Measurements from ENCODE around the gene AIFM2.
"Not testable (repeated sequence)": the region's sequence is repeated elsewhere in the genome, so short reads cannot be mapped to it uniquely, and the experiment has no call there.

Gene AIFM2

DNA sequence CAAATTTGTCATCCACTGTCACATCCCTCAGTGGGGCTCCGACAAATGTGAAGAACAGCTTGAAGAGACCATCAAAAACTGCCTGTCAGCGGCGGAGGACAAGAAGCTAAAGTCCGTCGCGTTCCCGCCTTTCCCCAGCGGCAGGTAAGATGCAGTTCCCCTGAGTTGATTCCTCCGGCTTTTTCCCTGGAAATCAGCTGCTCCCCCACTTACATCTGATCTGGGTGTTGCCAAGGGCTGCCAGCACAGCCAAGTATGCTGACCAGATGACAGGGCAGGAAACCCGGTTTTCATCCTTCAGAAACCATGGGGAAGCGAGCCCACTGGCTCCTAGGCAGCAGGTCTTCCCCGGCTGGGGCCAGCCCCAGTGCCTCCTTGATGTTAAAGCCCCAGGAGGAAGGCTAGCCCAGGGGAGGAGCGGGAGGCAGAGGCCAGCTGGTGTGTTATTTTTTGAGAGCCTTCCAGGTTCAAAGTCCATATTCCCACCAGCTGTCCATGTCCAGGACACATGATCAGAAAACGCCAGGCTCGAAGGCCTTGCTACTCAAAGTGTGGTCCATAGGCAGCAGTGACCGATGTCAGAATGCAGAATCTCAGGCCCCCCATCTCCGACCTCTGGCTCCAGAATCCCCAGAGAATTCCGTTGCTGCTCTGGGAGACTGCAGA is 23.4 kb downstream of the AIFM2 start:
- TF ChIP-seq, protein P1, sequence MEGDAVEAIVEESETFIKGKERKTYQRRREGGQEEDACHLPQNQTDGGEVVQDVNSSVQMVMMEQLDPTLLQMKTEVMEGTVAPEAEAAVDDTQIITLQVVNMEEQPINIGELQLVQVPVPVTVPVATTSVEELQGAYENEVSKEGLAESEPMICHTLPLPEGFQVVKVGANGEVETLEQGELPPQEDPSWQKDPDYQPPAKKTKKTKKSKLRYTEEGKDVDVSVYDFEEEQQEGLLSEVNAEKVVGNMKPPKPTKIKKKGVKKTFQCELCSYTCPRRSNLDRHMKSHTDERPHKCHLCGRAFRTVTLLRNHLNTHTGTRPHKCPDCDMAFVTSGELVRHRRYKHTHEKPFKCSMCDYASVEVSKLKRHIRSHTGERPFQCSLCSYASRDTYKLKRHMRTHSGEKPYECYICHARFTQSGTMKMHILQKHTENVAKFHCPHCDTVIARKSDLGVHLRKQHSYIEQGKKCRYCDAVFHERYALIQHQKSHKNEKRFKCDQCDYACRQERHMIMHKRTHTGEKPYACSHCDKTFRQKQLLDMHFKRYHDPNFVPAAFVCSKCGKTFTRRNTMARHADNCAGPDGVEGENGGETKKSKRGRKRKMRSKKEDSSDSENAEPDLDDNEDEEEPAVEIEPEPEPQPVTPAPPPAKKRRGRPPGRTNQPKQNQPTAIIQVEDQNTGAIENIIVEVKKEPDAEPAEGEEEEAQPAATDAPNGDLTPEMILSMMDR (IDR thresholded peaks at IDR 0.05; ENCODE audit: control insufficient read depth, insufficient read depth, low read depth, low read length, missing control alignments), result no peak
- no peak for DNase-seq (ENCODE audit: low read depth)
- no peak overlapping the region for H3K4me3 ChIP-seq (ENCODE audit: control insufficient read depth, low read depth, low read length)

DNA sequence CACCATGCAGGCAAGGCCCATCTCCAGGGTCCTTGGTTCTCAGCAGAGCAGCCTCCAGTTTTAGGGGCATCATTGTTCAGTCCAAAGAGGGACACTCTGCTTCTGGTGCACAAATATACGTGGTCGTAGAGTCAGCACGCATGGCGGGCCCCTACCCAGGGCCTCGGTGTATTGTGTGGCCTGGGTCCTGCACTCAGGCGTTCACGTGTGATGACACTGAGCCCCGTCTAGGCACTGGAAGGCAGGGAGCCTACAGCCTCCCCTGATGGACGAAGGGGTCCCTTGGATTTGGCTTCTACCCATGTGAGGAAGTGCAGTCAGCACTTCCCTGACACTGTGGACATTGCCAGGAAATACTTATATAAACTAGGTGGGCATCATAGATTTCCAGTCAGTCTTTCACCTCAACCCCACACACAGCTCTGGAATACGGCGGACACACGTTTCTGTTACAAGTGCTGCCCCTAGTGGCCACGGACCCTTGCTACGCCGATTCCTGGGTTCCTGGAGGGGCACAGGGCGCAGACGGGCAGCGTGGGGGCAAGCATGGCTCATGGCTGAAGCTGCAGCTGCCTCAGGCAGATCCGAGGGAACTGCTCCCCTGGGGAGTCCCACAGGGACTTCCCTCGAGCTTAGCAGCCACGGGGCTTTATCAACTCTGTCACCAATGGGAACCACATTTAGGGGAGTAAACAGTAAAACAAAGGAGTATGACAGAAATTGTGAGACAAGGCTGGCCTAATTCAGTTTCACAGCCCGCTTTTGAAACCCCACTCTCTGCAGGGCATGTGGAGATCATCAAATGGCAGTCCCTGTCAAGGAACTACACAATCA is 25.4 kb downstream of the AIFM2 start:
- TF ChIP-seq, protein P1 (IDR thresholded peaks at IDR 0.05; ENCODE audit: control insufficient read depth, insufficient read depth, low read depth, low read length, missing control alignments), result peak; percentile 42
- no peak overlapping the region for H3K4me3 ChIP-seq (ENCODE audit: control insufficient read depth, low read depth, low read length)
- DNase-seq (ENCODE audit: low read depth), result no peak

DNA sequence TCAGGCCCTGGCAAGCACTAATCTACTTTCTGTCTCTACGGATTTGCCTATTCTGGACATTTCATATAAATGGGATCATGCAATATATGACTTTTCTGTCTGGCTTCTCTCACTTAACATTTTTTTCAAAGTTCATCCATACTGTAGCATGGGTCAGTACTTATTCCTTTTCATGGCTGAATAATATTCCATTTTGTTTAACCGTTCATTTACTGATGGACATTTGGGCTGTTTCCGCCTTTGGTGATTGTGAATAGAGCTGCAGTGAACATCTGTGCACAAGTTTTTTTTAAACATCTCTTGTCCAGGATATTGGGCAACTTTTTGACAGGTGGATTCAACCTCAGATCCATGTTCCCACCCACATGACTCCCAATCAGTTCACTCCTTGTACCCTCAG is 31.0 kb downstream of the AIFM2 start:
- DNase-seq (ENCODE audit: low read depth), result no peak
- no peak overlapping the region for H3K4me3 ChIP-seq (ENCODE audit: control insufficient read depth, low read depth, low read length)
- TF ChIP-seq, protein P1 (IDR thresholded peaks at IDR 0.05; ENCODE audit: control insufficient read depth, insufficient read depth, low read depth, low read length, missing control alignments), result no peak

DNA sequence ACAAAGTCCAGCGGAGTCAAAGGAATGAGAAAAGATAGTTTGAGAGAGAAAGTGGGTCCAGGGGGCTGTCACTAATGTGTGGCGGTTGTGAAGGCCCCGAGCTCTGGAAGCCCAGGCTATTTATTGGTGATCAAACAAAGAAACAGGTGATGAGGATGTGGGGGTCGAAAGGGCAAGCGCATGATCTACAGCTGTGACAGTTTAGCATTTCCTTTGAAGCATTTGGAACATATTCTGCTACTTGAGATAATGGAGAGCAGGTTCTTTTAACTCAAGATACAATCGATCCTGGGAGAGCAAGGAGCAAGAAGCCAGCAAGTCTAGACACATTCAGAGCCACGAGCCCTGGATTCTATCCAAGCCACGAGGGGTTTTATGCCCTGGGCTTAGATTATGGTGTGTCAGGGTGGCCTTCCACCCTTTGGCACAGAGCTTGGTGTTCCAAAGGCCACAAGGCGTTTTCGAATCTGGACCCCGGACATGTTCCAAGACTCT is 31.5 kb downstream of the AIFM2 start:
- not testable (repeated sequence) for DNase-seq (ENCODE audit: low read depth); H3K4me3 ChIP-seq (ENCODE audit: control insufficient read depth, low read depth, low read length)

DNA sequence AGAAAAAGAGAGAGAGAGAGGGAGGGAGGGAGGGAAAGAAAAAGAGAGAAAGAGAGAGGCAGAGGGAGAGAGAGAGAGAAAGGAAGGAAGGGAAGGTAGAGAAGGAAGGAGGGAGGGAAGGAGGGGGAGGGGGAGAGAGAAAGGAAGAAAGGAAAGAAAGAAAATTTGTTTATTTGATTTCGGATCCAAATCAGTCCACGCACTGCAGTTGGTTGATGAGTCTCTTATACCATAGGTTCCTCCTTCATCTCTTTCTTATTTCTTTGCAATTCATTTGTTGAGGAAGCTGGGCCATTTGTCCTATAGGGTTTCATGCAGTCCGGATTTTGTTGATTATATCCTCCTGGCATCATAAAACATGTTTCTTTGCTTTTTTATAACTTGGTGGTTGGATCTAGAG is 34.4 kb downstream of the AIFM2 start:
- TF ChIP-seq, protein P1 (IDR thresholded peaks at IDR 0.05; ENCODE audit: control insufficient read depth, insufficient read depth, low read depth, low read length, missing control alignments), result no peak
- no peak for DNase-seq (ENCODE audit: low read depth)
- no peak overlapping the region for H3K4me3 ChIP-seq (ENCODE audit: control insufficient read depth, low read depth, low read length)

DNA sequence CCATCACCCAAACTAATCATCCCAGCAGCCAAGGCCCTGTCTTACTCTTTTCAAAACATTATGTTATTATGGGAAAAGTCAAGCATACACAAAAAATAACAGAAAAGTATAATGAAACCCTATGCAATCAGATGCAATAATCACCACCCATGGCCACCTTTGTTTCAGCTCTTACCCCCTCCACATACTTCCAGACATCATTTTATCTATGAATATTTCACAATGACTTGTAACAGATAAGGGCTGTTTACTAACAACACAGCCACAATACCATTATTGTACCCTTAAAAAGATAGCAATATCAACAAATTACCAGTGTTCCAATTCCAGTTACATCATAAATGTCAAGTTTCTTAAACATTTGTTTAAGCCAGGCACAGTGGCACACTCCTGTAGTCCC is 35.2 kb downstream of the AIFM2 start:
- no peak overlapping the region for H3K4me3 ChIP-seq (ENCODE audit: control insufficient read depth, low read depth, low read length)
- DNase-seq (ENCODE audit: low read depth), result no peak
- TF ChIP-seq, protein P1 (IDR thresholded peaks at IDR 0.05; ENCODE audit: control insufficient read depth, insufficient read depth, low read depth, low read length, missing control alignments), result no peak

All from AG09309 (cell line).